T-helper 1 cell (primary cell): Measurements from ENCODE around the gene ASB9.
"Not testable (repeated sequence)": the region's sequence is repeated elsewhere in the genome, so short reads cannot be mapped to it uniquely, and the experiment has no call there.

Experiments
- DNase-seq, 5 donors: peaks; one replicate each; pipeline ENCODE4 v3.0.0-alpha.2; 2012 to 2020

Gene ASB9

DNA sequence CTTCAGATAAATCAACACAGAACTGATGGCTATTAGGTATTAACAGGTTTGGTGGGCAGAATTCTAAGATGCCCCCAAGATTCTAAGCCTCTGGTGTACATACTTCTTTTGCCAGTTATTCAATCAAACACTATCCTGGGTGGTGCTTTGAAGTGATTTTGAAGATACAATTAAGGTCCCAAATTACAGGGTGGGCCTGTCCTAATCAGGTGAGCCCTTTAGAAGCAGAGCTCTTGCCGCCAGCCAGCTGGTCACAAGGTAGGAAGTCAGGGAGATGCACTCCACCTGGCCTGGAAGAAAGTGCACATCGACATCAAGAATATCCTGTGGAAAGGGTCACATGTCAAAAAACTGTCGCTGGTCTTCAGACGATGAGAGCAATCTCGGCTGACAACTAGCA is 29.5 kb downstream of the ASB9 start:
- no peak for DNase-seq

DNA sequence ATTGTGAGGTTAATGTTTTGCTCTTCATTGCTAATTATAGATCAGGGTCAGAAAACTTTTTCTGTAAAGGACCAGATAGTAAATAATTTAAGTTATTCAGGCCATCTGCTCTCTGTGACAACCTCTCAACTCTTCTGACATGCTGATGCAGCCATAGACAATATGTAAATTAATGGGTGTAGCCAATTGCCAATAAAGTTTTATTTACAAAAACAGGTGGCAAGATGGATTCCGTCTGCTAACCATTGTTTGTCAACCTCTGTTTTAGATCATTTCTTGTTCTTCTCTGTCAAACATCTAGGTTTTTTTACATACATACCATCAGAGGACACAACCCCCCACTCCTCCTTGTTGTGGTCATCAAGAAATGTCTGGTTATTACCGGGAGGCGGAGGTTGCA is 33.7 kb downstream of the ASB9 start:
- no peak for DNase-seq

DNA sequence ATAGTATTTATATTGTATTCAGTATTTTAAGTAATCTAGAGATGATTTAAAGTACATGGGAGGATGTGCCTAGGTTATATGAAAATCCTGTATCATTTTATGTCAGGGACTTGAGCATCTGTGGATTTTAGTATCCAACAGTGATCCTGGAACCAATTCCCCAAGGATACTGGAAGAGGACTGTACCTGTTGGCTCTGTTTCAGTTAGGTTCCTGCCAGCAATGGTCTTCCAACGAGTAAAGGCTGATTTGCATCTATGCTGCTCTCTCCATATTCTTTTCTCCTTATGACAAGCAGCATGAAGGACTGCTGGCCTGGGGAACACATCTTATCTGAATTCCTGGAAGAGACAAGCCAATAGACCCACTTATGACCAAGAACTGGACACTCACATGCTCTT is 34.9 kb downstream of the ASB9 start:
- no peak for DNase-seq

DNA sequence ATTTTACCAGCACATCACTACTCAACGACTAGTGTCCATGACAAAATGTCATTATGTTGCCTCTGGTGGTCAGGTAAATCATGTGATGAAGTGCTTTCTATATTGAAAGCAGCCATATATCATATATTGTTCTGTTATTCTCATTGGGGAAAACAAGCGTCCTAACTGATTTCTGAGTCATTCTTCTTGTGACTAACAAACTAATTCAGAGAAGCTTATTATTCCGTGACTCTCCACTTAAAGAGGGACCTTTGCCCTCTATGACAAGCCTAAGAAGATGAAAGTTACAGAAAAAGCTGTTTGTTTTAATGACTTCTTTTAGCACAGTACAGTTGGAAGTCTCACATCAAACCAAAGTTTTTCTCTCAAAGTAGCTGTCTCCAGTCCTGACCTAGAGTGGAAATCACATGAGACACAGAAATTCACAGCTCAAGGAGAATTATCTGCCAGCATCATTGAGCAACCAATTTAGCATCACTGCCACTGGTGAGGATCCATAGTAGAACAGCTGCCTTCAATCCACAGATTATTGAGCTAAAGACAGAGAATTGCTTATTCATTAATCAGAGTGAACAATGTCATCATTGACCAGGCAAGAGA is 36.4 kb downstream of the ASB9 start:
- DNase-seq, result no peak

DNA sequence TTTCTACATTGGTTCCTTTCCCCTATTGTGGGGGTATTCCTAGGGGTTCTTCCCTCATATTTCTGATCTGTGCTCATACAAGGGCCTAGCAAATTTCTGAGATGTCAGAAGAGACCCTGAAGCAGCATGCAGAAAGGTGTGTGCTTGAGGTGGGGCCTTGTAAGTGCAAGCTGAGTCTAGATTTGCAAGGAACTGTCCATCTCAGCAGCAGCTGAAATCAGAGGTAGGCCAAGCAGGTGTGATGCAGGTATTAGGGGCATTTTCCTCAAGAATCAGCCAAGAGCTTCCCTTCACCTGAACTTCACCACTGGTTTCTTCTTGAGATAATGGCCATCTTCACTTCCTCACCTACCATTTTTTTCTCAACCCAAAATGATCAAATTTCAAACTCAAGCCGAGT is 45.1 kb downstream of the ASB9 start:
- DNase-seq, result no peak

DNA sequence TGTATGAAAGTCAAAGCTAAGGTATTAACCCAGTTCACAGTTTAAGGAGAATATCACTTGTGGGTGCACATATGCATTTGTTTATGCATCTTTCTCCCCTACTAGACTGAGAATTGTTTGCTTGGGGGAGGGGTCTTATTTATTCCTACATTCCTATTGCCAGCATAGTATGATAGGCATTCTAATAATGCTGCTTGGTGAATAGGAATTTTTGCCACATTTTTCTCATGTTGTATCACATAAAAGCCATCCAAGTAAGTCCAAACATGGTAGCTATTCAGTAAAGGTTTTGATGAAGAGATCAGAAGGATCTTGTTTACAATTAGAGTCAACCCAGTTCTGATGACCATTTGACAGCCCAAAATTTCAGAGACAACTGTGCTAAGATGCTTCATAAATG is 48.6 kb downstream of the ASB9 start:
- no peak for DNase-seq

DNA sequence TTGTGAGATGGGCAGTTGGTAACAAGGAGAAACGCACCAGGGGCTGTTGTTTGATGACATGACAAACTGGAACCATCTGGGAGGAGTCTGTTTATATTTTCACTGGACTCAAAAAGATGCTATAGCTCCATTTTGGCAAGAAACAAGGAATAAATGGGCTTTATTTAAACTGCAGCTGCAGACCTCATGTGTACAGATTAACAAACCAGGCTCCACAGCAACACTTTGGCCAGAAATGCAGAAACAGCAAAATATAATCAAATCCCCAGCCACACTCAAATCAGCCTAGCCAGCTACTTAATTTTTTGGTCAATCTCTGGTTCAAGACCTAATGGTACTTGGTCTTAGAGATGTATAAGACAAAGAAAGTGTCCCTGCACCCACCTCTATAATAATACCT is 52.7 kb downstream of the ASB9 start:
- DNase-seq, result no peak

DNA sequence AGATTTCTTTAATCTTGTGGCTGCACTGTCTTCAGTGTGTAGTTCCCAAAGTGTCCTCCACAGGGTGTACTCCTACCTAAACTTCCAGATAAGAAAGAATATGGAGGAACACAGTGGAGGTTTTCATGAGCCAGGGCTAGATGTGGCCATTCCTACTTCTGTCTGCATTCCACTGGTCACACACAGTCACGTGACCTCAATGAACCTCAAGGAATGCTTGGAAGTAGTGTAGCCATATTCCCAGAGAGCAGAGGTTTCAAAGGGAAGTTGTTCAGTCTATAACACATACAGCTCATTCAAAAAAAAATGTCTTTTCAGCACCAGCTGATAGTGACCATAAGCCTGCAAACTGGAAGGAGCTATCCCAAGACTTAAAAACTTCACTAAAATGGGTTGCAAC is 53.6 kb downstream of the ASB9 start:
- DNase-seq, result no peak

DNA sequence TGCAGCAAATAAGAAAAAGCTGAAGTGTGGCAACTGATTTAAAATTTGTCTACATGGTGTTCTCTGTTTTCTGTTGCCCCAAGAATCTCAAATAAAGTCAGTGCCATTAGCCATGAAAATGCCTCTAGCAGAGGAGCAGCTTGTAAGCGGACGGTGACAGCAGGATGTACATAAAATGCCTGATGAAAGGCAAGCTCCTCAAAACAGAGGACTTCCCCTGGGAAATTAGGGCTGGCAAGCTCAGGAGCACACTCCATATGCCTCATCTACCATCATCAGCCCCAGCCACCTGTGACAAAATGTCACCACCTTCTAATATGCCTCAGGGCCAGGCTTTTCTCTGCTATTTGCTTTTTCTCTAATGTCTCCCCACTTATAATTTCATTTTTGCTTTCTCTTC is 54.5 kb downstream of the ASB9 start:
- DNase-seq, result no peak

DNA sequence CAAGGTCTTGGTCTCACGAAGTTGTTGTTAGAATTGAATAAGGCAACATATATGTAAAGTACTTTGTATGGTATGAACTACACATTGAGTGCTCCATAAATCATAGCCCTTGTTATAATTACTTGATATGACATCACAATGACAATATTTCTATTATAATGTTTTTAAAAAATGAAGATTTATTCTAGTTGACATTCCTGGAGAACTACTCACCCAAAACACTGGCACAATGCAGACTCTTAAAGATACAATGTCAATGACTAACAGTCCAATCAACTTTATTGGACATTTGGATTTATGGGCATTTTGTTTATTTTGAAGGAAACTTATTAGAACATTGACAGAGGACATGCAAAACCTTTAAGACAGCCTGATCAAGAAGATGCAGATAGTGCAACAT is 55.3 kb downstream of the ASB9 start:
- DNase-seq, result no peak

DNA sequence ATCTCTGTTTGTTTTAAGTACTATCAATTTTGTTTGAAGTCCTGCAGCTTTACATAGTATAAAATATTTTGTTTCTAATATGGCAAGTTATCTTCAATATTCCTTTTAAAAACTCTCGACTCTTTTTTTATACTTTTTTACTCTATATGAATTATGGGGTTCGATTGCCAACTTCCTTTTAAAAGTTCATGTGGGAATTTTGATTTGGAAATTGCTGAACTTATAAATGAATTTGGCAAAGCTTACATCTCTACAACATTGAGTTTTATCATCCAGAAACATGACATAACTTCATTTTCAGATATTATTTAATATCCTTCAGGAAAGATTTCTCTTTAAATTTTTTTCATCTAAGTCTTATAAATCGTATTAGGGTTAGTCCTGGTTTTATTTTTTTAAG is 60.8 kb downstream of the ASB9 start:
- DNase-seq, result no peak

DNA sequence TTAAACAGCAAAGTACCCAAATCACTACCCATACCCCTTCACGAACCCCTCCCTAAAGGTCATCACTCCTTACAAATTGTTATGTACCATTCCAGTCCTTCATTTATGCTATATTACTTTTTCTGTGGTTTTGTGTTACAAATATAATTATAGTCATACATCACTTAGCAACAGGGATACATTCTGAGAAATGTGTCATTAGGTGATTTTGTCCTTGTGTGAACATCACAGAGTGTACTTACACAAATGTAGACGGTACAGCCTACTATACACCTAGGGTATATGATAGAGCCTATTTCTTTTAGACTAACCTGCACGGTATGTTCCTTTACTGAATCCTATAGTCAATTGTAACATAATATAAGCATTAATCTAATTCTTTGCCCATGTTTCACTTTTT is 61.9 kb downstream of the ASB9 start:
- DNase-seq, result no peak

DNA sequence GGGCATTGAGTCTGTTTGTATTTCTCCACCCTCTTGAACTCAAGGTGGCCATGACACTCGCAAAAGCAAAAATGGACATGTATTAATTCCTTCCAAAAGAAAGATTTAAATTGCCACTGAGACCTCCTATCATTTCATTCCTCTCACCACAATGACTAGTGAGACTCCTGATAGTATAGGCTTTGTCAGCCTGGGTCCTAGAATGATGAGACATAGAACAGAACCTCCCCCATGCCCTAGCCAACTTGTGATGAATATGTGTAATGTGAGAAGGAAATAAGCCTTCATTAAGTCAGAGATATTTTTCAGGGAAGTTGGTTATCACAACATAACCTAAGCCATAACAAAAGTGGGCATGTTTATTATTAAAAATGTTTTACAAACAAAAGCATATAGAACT is 62.5 kb downstream of the ASB9 start:
- no peak for DNase-seq

DNA sequence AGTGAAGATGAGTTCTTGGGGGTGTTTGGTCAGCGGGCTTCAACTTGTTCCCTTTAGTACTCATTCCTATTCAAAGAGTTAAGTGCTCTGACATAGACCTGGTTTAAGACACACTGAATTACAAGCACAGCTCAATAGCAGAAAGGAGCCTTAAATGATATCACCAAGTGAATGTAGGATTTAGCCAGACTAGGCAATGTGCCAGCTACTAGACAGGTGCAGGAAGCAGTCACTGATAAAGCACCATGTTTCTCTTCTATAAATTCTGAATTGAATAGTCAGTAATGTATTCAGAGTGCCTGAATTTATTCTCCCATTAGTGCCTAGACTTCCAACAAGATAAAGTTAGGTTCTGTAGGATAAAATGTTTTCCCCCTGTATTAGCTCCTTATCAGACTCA is 63.6 kb downstream of the ASB9 start:
- DNase-seq, result no peak

DNA sequence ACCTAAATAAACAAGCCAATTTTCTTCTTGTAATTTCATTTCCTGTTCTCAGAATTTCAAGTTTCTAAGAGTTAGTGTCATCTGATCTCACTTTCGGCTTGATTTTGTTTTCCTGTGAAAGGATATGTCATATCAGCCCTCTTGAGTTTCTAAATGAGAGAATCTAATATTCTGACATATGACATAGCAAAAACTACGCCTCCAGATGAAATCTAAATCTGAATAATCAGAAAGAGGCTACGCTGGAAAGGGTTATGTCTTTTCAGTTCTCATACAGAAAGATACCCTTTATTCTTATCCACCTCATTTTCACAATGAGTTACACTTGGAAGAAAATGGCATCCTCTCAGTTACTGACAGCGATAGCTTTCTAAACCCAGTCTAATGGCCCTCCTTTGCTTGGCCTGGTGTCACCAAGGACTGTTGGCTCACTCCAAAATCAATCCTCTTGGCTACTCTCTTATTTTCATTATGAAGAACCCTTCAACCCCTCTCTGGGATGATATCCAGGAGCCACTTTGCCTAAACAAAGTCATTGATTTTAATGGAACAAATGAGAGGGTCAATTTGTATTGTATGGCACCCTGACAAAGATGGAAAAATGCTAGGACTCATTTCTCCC is 65.6 kb downstream of the ASB9 start:
- DNase-seq, result peak in 1 of 5 donors; percentile 77

DNA sequence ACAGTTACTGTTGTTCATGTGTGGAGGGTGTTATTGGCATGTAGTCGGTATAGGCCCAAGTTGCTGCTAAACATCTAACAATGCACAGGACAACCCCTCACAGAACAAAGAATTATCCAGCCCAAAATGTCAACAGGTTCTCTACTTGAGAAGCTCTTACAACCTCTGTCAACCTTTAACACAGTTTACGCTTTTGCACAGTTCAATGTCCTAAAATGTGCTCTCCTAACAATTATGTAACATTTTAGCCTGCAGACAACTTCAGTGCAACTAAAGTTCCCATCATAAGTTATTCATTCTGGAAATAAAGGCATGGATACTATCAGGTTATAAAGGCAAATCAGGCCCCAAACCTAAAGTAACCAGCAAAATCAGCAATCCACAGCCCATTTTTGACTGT is 66.2 kb downstream of the ASB9 start:
- DNase-seq, result peak in 1 of 5 donors; percentile 2

DNA sequence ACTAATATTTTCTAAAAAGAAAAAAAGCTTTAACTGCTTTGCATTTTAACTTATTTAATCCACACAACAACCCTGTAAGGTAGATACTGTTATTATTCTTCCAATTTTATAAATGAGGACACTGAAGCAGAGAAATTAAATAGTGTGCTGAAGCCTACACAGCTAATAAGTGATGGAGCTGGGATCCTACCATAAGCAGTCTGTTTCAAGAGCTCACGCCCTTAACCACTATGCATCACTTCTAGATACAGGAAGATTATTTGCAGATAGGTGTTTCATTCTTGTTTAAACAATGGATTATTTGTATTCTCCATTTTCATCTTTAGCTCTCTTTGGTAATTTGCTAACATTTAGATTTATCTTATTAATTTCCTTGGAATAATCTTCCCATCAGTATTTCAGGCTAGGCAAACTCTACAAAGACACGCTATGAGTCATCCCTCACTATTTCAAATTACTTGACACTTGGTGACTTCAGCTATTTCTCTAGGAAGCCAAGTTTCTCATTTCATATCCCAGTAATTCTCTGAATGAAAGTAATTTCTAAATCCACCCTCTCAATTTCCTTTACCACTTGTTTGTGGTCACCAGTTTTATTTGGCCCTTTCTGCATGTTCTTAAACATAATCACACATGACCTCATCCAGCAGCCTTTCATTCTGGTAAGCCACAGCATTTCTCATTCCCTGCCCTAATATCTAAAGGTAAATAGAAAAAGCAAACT is 67.3 kb downstream of the ASB9 start:
- peak in 1 of 5 donors; percentile 67 for DNase-seq

DNA sequence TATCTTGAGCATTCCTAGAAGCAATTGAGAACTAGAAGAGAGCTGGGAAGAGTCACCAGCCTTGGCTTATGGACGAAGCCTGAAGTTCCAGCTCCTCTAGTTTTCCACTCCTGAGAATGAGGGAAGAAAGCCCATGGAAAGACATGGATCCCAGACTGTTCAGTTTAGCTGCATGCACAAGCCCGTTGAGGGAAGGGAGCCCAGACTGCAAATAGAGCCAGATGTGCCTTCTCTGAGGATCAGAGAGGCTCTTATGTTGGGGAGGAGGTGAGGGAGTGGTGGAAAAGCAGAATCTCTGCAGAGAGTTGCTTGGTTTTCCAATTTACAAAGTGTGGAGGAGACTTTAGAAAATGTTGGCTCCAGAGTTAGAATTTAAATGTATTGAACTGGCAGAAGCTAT is 69.0 kb downstream of the ASB9 start:
- no peak for DNase-seq

DNA sequence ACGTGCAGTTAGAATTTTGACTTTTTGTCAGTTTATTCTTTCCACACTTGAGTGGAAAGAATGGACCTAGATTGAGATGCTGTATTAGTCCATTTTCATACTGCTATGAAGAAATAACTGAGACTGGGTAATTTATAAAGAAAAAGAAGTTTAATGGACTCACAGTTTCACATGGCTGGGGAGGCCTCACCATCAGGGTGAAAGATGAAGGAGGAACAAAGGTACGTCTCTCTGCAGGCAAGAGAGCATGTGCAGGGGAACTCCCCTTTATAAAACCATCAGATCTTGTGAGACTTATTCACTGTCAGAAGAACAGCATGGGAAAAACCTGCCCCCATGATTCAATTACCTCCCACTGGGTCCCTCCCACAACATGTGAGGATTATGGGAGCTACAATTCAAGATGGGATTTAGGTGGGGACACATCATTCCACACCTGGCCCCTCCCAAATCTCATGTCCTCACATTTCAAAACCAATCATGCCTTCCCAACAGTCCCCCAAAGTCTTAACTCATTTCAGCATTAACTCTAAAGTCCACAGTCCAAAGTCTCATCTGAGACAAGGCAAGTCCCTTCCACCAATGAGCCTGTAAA is 71.2 kb downstream of the ASB9 start:
- DNase-seq, result not testable (repeated sequence)

DNA sequence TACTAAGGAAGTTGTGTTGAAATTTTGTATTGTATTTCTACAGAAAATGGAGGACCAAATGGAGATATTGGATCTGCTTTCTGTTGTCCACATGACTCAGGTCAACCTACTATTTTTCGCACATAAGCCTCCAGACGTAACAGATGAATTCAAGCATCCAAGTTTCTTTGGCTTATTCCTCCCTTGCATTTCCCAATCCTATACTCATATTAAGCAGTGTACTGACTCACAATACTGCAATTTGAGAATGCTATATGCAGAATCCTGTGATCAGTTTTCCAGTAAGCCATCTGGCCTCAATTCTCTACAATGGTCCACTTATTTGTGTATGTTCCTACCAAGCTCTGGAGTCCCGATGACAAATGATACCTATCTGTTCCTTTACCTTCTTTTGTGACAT is 75.7 kb downstream of the ASB9 start:
- no peak for DNase-seq
